Esophagus squamous epithelium (tissue), 4 donors: ENCODE data around the gene P3R3URF.

Experiments used
- POLR2A ChIP-seq, 4 donors: fragments of 450-650 bp; IDR thresholded peaks; one replicate each; pipeline ENCODE4 v1.6.1; 2017; ENCODE audit warnings: antibody characterized with exemption in 4 of 4, mild to moderate bottlenecking in 4 of 4, moderate library complexity in 3 of 4
- TF ChIP-seq, protein P1 (sequence below), 6 experiments: fragments of 450-650 bp in 4 of 6; fragments of 200-600 bp in 2 of 6; sonication (generic) in 2 of 6; IDR thresholded peaks; one replicate each; pipeline ENCODE4 v1.5.1; 2016 to 2019; ENCODE audit warnings: antibody characterized with exemption in 6 of 6, mild to moderate bottlenecking in 4 of 6, moderate library complexity in 4 of 6

DNA sequence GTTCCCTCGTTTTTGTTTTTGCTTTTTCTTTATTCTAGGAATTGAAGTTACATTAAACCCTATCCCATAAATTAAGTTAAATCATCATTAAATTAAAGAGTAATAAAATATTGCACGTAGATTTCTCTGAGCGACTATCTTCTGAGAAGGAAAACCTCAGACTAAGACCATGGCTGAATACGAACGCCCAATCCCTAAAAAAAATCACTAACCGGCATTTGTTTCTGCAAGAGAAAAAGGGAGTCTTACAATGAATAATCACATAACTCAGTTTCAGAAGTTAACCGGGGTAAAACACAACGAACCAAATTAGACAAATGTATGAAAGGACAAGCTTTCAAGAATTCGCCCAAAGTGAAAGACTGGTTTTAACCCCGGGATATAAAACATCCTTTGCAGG is 45.2 kb downstream of the P3R3URF start:
- TF ChIP-seq, protein P1, sequence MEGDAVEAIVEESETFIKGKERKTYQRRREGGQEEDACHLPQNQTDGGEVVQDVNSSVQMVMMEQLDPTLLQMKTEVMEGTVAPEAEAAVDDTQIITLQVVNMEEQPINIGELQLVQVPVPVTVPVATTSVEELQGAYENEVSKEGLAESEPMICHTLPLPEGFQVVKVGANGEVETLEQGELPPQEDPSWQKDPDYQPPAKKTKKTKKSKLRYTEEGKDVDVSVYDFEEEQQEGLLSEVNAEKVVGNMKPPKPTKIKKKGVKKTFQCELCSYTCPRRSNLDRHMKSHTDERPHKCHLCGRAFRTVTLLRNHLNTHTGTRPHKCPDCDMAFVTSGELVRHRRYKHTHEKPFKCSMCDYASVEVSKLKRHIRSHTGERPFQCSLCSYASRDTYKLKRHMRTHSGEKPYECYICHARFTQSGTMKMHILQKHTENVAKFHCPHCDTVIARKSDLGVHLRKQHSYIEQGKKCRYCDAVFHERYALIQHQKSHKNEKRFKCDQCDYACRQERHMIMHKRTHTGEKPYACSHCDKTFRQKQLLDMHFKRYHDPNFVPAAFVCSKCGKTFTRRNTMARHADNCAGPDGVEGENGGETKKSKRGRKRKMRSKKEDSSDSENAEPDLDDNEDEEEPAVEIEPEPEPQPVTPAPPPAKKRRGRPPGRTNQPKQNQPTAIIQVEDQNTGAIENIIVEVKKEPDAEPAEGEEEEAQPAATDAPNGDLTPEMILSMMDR (IDR thresholded peaks at IDR 0.05) = no peak
- no peak for TF ChIP-seq POLR2A (IDR thresholded peaks at IDR 0.05)
